K562 (cell line): ENCODE results near the gene CCDC138. TPM values are rescaled to one million over a fixed set of nuclear protein-coding genes. Genes with fewer than 3 reads are reported as not detected.

Experiments
- ATAC-seq: fragments of 200-7000 bp; cut with Tn5 transposase; 3 replicates; pipeline ENCODE4 v1.9.1; 2020; ENCODE audit warnings: moderate library complexity
- BruUV-seq: library from RNA; stranded (reverse); fragments of 400-500 nt; replicated peaks from 2 replicates; lab custom pipeline; 2021; lab: Mats Ljungman, UMichigan
- CTCF ChIA-PET: fragments of 300-600 bp; formaldehyde crosslinking; extraction: SDS; loops from one replicate; lab custom pipeline; 2021; ENCODE audit warnings: low intra/inter-chr PET ratio; lab: Yijun Ruan, JAX
- POLR2A ChIA-PET: fragments of 300-600, 350-650 bp; sonication (Branson Sonifier 250); formaldehyde crosslinking; extraction: SDS; loops from one replicate; lab custom pipeline; 2021; ENCODE audit warnings: antibody characterized with exemption, inconsistent platforms; lab: Yijun Ruan, JAX
- DNase-seq, 4 experiments: peaks; one replicate each; pipeline versions ENCODE4 v3.0.0 to v3.0.0-alpha.2; 2011 to 2018; ENCODE audit warnings: low spot score in 3 of 4, mixed read lengths in 3 of 4; ENCODE audit errors: extremely low read depth in 1 of 4
- FAIRE-seq: peaks from 2 replicates; lab custom pipeline; 2011; peaks lifted over from hg19 to GRCh38; lab: Jason Lieb, UNC
- H2AFZ ChIP-seq: 2 replicates; pipeline ENCODE4 v1.6.0; 2011; ENCODE audit warnings: low read depth, low read length, control low read depth, inconsistent platforms
- H3K27ac ChIP-seq: fragments of 200-600 bp; 3 replicates; pipeline ENCODE4 v1.8.0; 2011; ENCODE audit warnings: low read depth, mild to moderate bottlenecking, control low read depth, inconsistent platforms, low read length, moderate library complexity, mixed read lengths; ENCODE audit errors: extremely low read depth
- H3K27me3 ChIP-seq, 2 experiments: fragments of 300-600 bp in 1 of 2; 2 replicates in 1 of 2; 3 replicates in 1 of 2; pipeline versions ENCODE4 v1.6.0 to v1.8.0; 2011; ENCODE audit warnings: inconsistent platforms in 2 of 2, low read length in 2 of 2, mild to moderate bottlenecking in 1 of 2, mixed read lengths in 1 of 2, moderate library complexity in 1 of 2; ENCODE audit not compliant: control insufficient read depth in 2 of 2, insufficient read depth in 2 of 2
- H3K36me3 ChIP-seq: fragments of 300-600 bp; 3 replicates; pipeline ENCODE4 v1.8.0; 2011; ENCODE audit warnings: mild to moderate bottlenecking, low read length, inconsistent platforms; ENCODE audit not compliant: control insufficient read depth, insufficient read depth
- H3K4me1 ChIP-seq, 2 experiments: fragments of 200-600 bp in 1 of 2; replicated peaks in 1 of 2; 2 replicates in 1 of 2; 3 replicates in 1 of 2; pipeline versions ENCODE4 v1.5.1 to v1.8.0; 2011; ENCODE audit warnings: inconsistent platforms in 2 of 2, low read length in 2 of 2, mild to moderate bottlenecking in 1 of 2, mixed read lengths in 1 of 2, moderate library complexity in 1 of 2; ENCODE audit not compliant: control insufficient read depth in 2 of 2, insufficient read depth in 2 of 2
- H3K4me2 ChIP-seq: 2 replicates; pipeline ENCODE4 v1.6.1; 2011; ENCODE audit warnings: low read length, control low read depth, inconsistent platforms, mixed read lengths; ENCODE audit not compliant: insufficient read depth
- H3K4me3 ChIP-seq: fragments of 200-600 bp; sonication (generic), shearing (Covaris generic); 2 replicates; pipeline ENCODE4 v1.5.1; 2016; ENCODE audit warnings: control low read depth, inconsistent platforms
- H3K79me2 ChIP-seq: fragments of 200-600 bp; 3 replicates; pipeline ENCODE4 v1.8.0; 2011; ENCODE audit warnings: low read length, inconsistent platforms; ENCODE audit not compliant: control insufficient read depth, insufficient read depth
- H3K9ac ChIP-seq, 2 experiments: 2 replicates each; pipeline versions ENCODE4 v1.6.0 to v1.6.1; 2011; ENCODE audit warnings: low read depth in 2 of 2, low read length in 2 of 2, control low read depth in 1 of 2, inconsistent platforms in 1 of 2, mild to moderate bottlenecking in 1 of 2, mixed read lengths in 1 of 2; ENCODE audit not compliant: insufficient read depth in 1 of 2
- H3K9me1 ChIP-seq: one replicate; pipeline ENCODE4 v1.6.0; 2011; ENCODE audit warnings: inconsistent platforms, mild to moderate bottlenecking, low read length, moderate library complexity; ENCODE audit not compliant: control insufficient read depth, insufficient read depth
- H3K9me3 ChIP-seq: replicated peaks from 2 replicates; pipeline ENCODE4 v1.5.1; 2011; ENCODE audit warnings: low read depth, low read length, inconsistent platforms; ENCODE audit not compliant: control insufficient read depth, insufficient read depth
- H4K20me1 ChIP-seq: replicated peaks from 2 replicates; pipeline ENCODE4 v1.6.1; 2011; ENCODE audit warnings: low read length, inconsistent platforms, mixed read lengths; ENCODE audit not compliant: control insufficient read depth, insufficient read depth
- FOS ChIP-seq: IDR thresholded peaks from 3 replicates; pipeline ENCODE4 v1.6.1; 2011; ENCODE audit not compliant: insufficient read length; ENCODE audit errors: extremely low read depth
- KLF10 ChIP-seq: fragments of 250-450 bp; sonication (Bioruptor Pico); IDR thresholded peaks from 2 replicates; pipeline ENCODE4 v1.6.1; 2021; ENCODE audit warnings: matching md5 sums
- MLLT1 ChIP-seq, 2 experiments: fragments of 450-650 bp; IDR thresholded peaks; 2 replicates each; pipeline ENCODE4 v1.6.1; 2016
- NRF1 ChIP-seq, 2 experiments: fragments of 450-650 bp; IDR thresholded peaks in 1 of 2; conservative IDR thresholded peaks in 1 of 2; 2 replicates each; pipeline ENCODE4 v1.6.1; 2014; ENCODE audit warnings: mild to moderate bottlenecking in 2 of 2
- NUFIP1 ChIP-seq: fragments of 450-650 bp; IDR thresholded peaks from 2 replicates; pipeline ENCODE4 v1.6.1; 2018; ENCODE audit not compliant: partially characterized antibody
- RBM25 ChIP-seq: fragments of 200-400 bp; formaldehyde crosslinking; IDR thresholded peaks from 2 replicates; pipeline ENCODE4 v1.6.1; 2018; ENCODE audit warnings: low read length, low read depth, moderate library complexity; ENCODE audit not compliant: severe bottlenecking
- SIX5 ChIP-seq, 2 experiments: IDR thresholded peaks; 2 replicates each; pipeline ENCODE4 v1.6.1; 2011; ENCODE audit warnings: low read length in 2 of 2, borderline replicate concordance in 1 of 2, low read depth in 1 of 2, mild to moderate bottlenecking in 1 of 2, moderate library complexity in 1 of 2; ENCODE audit not compliant: insufficient read depth in 1 of 2
- TCF3 ChIP-seq: sonication (generic); formaldehyde crosslinking; IDR thresholded peaks from 2 replicates; pipeline ENCODE4 v1.4.0; 2020; ENCODE audit warnings: mild to moderate bottlenecking, missing genetic modification reagents
- ZNF695 ChIP-seq: fragments of 450-650 bp; formaldehyde crosslinking; IDR thresholded peaks from 2 replicates; pipeline ENCODE4 v1.4.0; 2020; ENCODE audit warnings: mild to moderate bottlenecking, moderate library complexity
- ZNF778 ChIP-seq: fragments of 450-650 bp; formaldehyde crosslinking; IDR thresholded peaks from 2 replicates; pipeline ENCODE4 v1.4.0; 2020; ENCODE audit warnings: mild to moderate bottlenecking, moderate library complexity
- ZZZ3 ChIP-seq: fragments of 450-650 bp; IDR thresholded peaks from 2 replicates; pipeline ENCODE4 v1.6.1; 2016; ENCODE audit warnings: antibody characterized with exemption, mild to moderate bottlenecking, moderate library complexity
- WGBS: fragments of 100-300 bp; shearing (Covaris generic); methylation state at CpG from one replicate; pipeline ENCODE4 v1.1.6; 2016; ENCODE audit warnings: low coverage, mixed read lengths; ENCODE audit not compliant: insufficient coverage; ENCODE audit errors: missing lambda C conversion rate; 5-methylcytosine and 5-hydroxymethylcytosine counted together
- in situ Hi-C: fragments of 300-500 bp; cut with MboI; formaldehyde crosslinking; loops from 4 replicates; pipeline ENCODE4 v1.15.0; 2018; ENCODE audit warnings: inconsistent platforms, mixed read lengths
- intact Hi-C: fragments of 100-400 bp; cut with micrococcal nuclease; formaldehyde crosslinking; loops from 2 replicates; pipeline ENCODE4 v1.14.2; 2022
- polyA plus RNA-seq, 8 experiments: library from polyadenylated mRNA; depleted of rRNA in 4 of 8; stranded (reverse) in 5 of 8; unstranded in 3 of 8; fragments of >200 nt; fragmentation: Nextera tagmentation in 2 of 8; fragmentation: Illumina TruSeq in 1 of 8; extraction: Ambion mirVana in 2 of 8; extraction: Trizol in 1 of 8; gene quantifications; 2 replicates each; pipeline versions ENCODE4 v1.2.1 to v1.2.3, GENCODE V29; 2011 to 2014; ENCODE audit warnings: inconsistent platforms in 1 of 8, missing spikeins in 1 of 8
- total RNA-seq, 7 experiments: library from RNA; depleted of rRNA in 6 of 7; stranded (reverse); fragments of >200 nt in 6 of 7; fragmentation: Illumina TruSeq in 2 of 7; extraction: Trizol in 2 of 7; gene quantifications; 2 replicates each; pipeline versions ENCODE4 v1.2.1 to v1.2.3, GENCODE V29; 2011 to 2021; ENCODE audit warnings: low replicate concordance in 1 of 7

The CCDC138 gene
- total and polyA plus RNA-seq, 9 of the 15 experiments (the other 6 are each of a cell fraction or from before 2014, with no cell fraction given): 17.5 to 44.6 (median 26.7) TPM

GRCh38 chr2:108878276-108878675 is 91.7 kb downstream of the CCDC138 start (continued):
- TF ChIP-seq MLLT1 (IDR thresholded peaks at IDR 0.05) (no peak), NUFIP1 (no peak), ZNF778 (CRISPR knock-in tag) (no peak)

GRCh38 chr2:108884619-108885018 is 98.0 kb downstream of the CCDC138 start:
- H3K79me2 ChIP-seq: no peaks in the 10 kb centered on the region
- H3K4me3 ChIP-seq: no peak overlapping the region
- DNase-seq (no peak), FAIRE-seq (no peak), ATAC-seq (no peak)
- H2AFZ ChIP-seq: no peak overlapping the region
- H3K27me3 ChIP-seq: no peaks in the 10 kb centered on the region
- no peaks in the 10 kb centered on the region for H4K20me1 ChIP-seq
- CTCF ChIA-PET: no interaction called here
- H3K9me3 ChIP-seq: no peaks in the 10 kb centered on the region
- no TSS peak for BruUV-seq
- H3K9me1 ChIP-seq: no peaks in the 10 kb centered on the region
- WGBS: 53% methylated on average over 6 of the region's 6 CpGs
- TF ChIP-seq TCF3 (no peak), NRF1 (conservative IDR thresholded peaks at IDR 0.05 in 1 of 2, IDR thresholded peaks at IDR 0.05 in 1 of 2) (no peak), ZNF695 (CRISPR knock-in tag) (no peak), SIX5 (IDR thresholded peaks at IDR 0.05; ENCODE audit: borderline replicate concordance in 1 of 2, insufficient read depth in 1 of 2, low read depth in 1 of 2, low read length in 2 of 2) (no peak), ZZZ3 (no peak), RBM25 (no peak), KLF10 (CRISPR knock-in tag) (no peak), FOS (no peak)
- no peak overlapping the region for H3K4me2 ChIP-seq
- H3K4me1 ChIP-seq: no peaks in the 10 kb centered on the region
- in situ Hi-C loops (no loop called here), intact Hi-C loops (no loop called here)
- POLR2A ChIA-PET: interaction anchor here (0.9 to 1.0 kb wide), 2 partner anchors 10 to 14 kb away, joined by 3 read pairs; no protein-coding TSS in a partner anchor
- H3K36me3 ChIP-seq: no peaks in the 10 kb centered on the region
- no peak overlapping the region for H3K27ac ChIP-seq
- 0 out of 4 replicates have a peak overlapping the region, but pooled peaks of 1 of the 2 experiments have one; percentile 9 for H3K9ac ChIP-seq
